A673 (cell line): ENCODE measurements around the gene NRGN. TPM values are rescaled to one million over a fixed set of nuclear protein-coding genes. Genes with fewer than 3 reads are reported as not detected.

Experiments used
- BruUV-seq: library from RNA; stranded (reverse); fragments of 400-500 nt; replicated peaks from 2 replicates; lab custom pipeline; 2021; lab: Mats Ljungman, UMichigan
- CTCF ChIA-PET: fragments of 300-600 bp; sonication (Branson Sonifier 250); formaldehyde crosslinking; loops from one replicate; lab custom pipeline; 2022; ENCODE audit warnings: antibody characterized with exemption; lab: Charles Lee
- POLR2A ChIA-PET: fragments of 300-600 bp; sonication (Branson Sonifier 250); formaldehyde crosslinking; loops from one replicate; lab custom pipeline; 2022; ENCODE audit warnings: antibody characterized with exemption; ENCODE audit not compliant: low non-redundant PET; lab: Charles Lee
- DNase-seq: peaks from one replicate; pipeline ENCODE4 v3.0.0-alpha.2; 2015; ENCODE audit warnings: low spot score
- H3K27ac ChIP-seq: fragments of 200-600 bp; sonication (generic); 2 replicates; pipeline ENCODE4 v1.5.1; 2016; ENCODE audit warnings: mixed run types, low read depth, mild to moderate bottlenecking, mixed read lengths, antibody characterized with exemption, low read length; ENCODE audit not compliant: poor library complexity, severe bottlenecking
- H3K27me3 ChIP-seq: fragments of 200-600 bp; sonication (generic); replicated peaks from 2 replicates; pipeline ENCODE4 v1.6.1; 2017; ENCODE audit warnings: mixed run types, low read depth, mild to moderate bottlenecking, mixed read lengths, antibody characterized with exemption, low read length; ENCODE audit not compliant: insufficient read depth, poor library complexity
- H3K36me3 ChIP-seq: fragments of 200-600 bp; sonication (generic); 2 replicates; pipeline ENCODE4 v1.6.1; 2016; ENCODE audit warnings: mixed run types, mild to moderate bottlenecking, mixed read lengths, antibody characterized with exemption, low read length; ENCODE audit not compliant: insufficient read depth, poor library complexity, severe bottlenecking
- H3K4me1 ChIP-seq: fragments of 200-600 bp; sonication (generic); 2 replicates; pipeline ENCODE4 v1.6.1; 2017; ENCODE audit warnings: mixed run types, mild to moderate bottlenecking, mixed read lengths, antibody characterized with exemption, low read length; ENCODE audit not compliant: insufficient read depth, poor library complexity, severe bottlenecking
- H3K4me3 ChIP-seq: fragments of 200-600 bp; sonication (generic); 2 replicates; pipeline ENCODE4 v1.5.1; 2016; ENCODE audit warnings: low read depth, mixed run types, mild to moderate bottlenecking, mixed read lengths, low read length; ENCODE audit not compliant: poor library complexity, severe bottlenecking
- H3K9me3 ChIP-seq: fragments of 200-600 bp; sonication (generic); 2 replicates; pipeline ENCODE4 v1.6.1; 2016; ENCODE audit warnings: mixed run types, low read depth, mild to moderate bottlenecking, mixed read lengths, antibody characterized with exemption, low read length; ENCODE audit not compliant: poor library complexity, severe bottlenecking
- EZH2 ChIP-seq: fragments of 200-600 bp; sonication (generic); IDR thresholded peaks from 2 replicates; pipeline ENCODE4 v1.6.1; 2017; ENCODE audit warnings: borderline replicate concordance, low read depth, mild to moderate bottlenecking, mixed read lengths, antibody characterized with exemption, low read length; ENCODE audit not compliant: poor library complexity, severe bottlenecking
- intact Hi-C: fragments of 100-400 bp; cut with micrococcal nuclease; formaldehyde crosslinking; loops from one replicate; pipeline ENCODE4 v1.10.0; 2022; ENCODE audit not compliant: unreplicated experiment
- total RNA-seq: library from RNA; stranded (reverse); gene quantifications from 2 replicates; pipeline ENCODE4 v1.2.3, GENCODE V29; 2021
- TF ChIP-seq, protein P1 (sequence below): fragments of 300-800, 200-600 bp; sonication (generic); conservative IDR thresholded peaks from 2 replicates; pipeline ENCODE4 v1.5.1; 2017; ENCODE audit warnings: low read depth, mild to moderate bottlenecking, antibody characterized with exemption, low read length, moderate library complexity, mixed read lengths

The NRGN gene
- total RNA-seq, 1 experiment from 2014 or later, result 38.1 TPM

GRCh38 chr11:124760205-124760652 is 20.5 kb downstream of the NRGN start:
- intact Hi-C loops, result loop anchor here (10.0 kb wide), 1 partner anchor 345 kb away; no protein-coding TSS in a partner anchor
- POLR2A ChIA-PET, result no interaction called here
- CTCF ChIA-PET, result interaction anchor here (2.1 kb wide), 1 partner anchor 91 kb away, joined by 9 read pairs; no protein-coding TSS in a partner anchor
- peaks cover 10% of the 10 kb centered on the region for H3K4me1 ChIP-seq
- no peak overlapping the region for H3K27ac ChIP-seq
- H3K9me3 ChIP-seq, result no peaks in the 10 kb centered on the region
- TF ChIP-seq, protein P1, sequence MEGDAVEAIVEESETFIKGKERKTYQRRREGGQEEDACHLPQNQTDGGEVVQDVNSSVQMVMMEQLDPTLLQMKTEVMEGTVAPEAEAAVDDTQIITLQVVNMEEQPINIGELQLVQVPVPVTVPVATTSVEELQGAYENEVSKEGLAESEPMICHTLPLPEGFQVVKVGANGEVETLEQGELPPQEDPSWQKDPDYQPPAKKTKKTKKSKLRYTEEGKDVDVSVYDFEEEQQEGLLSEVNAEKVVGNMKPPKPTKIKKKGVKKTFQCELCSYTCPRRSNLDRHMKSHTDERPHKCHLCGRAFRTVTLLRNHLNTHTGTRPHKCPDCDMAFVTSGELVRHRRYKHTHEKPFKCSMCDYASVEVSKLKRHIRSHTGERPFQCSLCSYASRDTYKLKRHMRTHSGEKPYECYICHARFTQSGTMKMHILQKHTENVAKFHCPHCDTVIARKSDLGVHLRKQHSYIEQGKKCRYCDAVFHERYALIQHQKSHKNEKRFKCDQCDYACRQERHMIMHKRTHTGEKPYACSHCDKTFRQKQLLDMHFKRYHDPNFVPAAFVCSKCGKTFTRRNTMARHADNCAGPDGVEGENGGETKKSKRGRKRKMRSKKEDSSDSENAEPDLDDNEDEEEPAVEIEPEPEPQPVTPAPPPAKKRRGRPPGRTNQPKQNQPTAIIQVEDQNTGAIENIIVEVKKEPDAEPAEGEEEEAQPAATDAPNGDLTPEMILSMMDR, result no peak
- no peak for TF ChIP-seq EZH2
- no TSS peak for BruUV-seq
- no peak overlapping the region for H3K4me3 ChIP-seq
- DNase-seq, result no peak
- no peaks in the 10 kb centered on the region for H3K36me3 ChIP-seq
- no peaks in the 10 kb centered on the region for H3K27me3 ChIP-seq

DNA sequence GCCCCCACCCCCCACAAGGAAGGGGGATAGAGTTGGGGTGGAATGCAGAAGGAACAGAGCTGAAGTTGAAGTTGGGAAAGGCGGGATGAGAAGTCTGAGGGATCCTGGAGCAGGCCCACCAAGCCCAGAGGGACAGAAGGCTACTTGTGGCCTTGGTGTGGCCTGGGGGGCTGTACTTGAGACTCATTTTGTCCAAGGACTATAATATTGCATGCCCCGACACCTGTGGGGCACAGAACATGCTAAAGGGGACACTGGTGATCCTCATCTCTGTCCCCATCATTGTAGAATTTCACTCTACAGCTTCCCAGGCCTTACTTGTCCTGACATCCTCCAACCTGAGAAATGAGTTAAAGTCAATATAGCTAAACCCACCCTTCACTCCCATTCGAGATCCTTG is 21.1 kb downstream of the NRGN start:
- BruUV-seq, result no TSS peak
- DNase-seq, result no peak
- peaks cover 10% of the 10 kb centered on the region for H3K4me1 ChIP-seq
- intact Hi-C loops, result loop anchor here (10.0 kb wide), 1 partner anchor 346 kb away; no protein-coding TSS in a partner anchor
- H3K4me3 ChIP-seq, result no peak overlapping the region
- H3K36me3 ChIP-seq, result no peaks in the 10 kb centered on the region
- ChIA-PET POLR2A (no interaction called here), CTCF (interaction anchor here (2.1 kb wide), 1 partner anchor 92 kb away, joined by 9 read pairs; no protein-coding TSS in a partner anchor)
- TF ChIP-seq EZH2, result no peak
- TF ChIP-seq, protein P1, result no peak
- no peaks in the 10 kb centered on the region for H3K9me3 ChIP-seq
- H3K27ac ChIP-seq, result no peak overlapping the region
- no peaks in the 10 kb centered on the region for H3K27me3 ChIP-seq

GRCh38 chr11:124761301-124762104 is 21.8 kb downstream of the NRGN start:
- ChIA-PET POLR2A (no interaction called here), CTCF (interaction anchor here (0.6 to 2.1 kb wide), 2 partner anchors 92 to 128 kb away, joined by 6 to 9 read pairs; no protein-coding TSS in a partner anchor)
- Histone ChIP-seq H3K27me3 (no peaks in the 10 kb centered on the region), H3K4me1 (peaks cover 10% of the 10 kb centered on the region), H3K4me3 (peak overlapping the region; percentile 44), H3K9me3 (no peaks in the 10 kb centered on the region), H3K27ac (no peak overlapping the region), H3K36me3 (peaks cover 5% of the 10 kb centered on the region)
- intact Hi-C loops, result loop anchor here (2.0 to 10.0 kb wide), 2 partner anchors 75 to 347 kb away; no protein-coding TSS in a partner anchor
- BruUV-seq, result no TSS peak
- no peak for DNase-seq
- TF ChIP-seq, protein P1, result no peak
- no peak for TF ChIP-seq EZH2
